Stimulated activated CD4-positive, alpha-beta T cell treated with anti-CD3 and anti-CD28 coated beads, Interleukin-12 subunit alpha, Interleukin-12 subunit beta, amount 100 ng/mL, for 24 hours (primary cell): ENCODE results near the gene C1GALT1C1.

ENCODE experiments used
- DNase-seq, 2 experiments: peaks; one replicate each; pipeline ENCODE4 v3.0.0-alpha.2; 2020; ENCODE audit warnings: low read depth in 2 of 2

The C1GALT1C1 gene

DNA sequence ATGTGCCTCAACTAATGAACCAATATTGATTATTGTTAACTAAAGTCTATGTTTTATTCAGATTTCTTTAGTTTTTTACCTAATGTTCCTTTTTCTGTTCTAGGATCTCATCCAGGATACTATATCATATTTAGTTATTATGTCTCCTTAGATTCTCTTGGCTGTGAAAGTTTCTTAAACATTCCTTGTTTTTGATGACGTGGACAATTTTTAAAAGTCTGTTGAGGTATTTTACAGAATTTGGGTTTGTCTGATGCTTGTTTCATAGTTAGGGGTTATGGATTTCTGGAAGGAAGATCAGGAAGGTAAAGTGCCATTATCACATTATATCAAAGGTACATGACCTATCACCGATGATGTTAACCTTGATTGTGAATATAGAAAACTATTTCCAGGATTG is 44.2 kb downstream of the C1GALT1C1 start:
- DNase-seq = no peak
